NCI-H82 treated with DMSO at 0.1 percent for 48 hours (cell line): ENCODE measurements around the gene CASP8AP2.
"Not testable (repeated sequence)": the region's sequence is repeated elsewhere in the genome, so short reads cannot be mapped to it uniquely, and the experiment has no call there.

Experiments used
- DNase-seq: peaks from one replicate; lab custom pipeline; 2025; ENCODE audit not compliant: unreplicated experiment; lab: John Stamatoyannopoulos, UW

The CASP8AP2 gene

DNA sequence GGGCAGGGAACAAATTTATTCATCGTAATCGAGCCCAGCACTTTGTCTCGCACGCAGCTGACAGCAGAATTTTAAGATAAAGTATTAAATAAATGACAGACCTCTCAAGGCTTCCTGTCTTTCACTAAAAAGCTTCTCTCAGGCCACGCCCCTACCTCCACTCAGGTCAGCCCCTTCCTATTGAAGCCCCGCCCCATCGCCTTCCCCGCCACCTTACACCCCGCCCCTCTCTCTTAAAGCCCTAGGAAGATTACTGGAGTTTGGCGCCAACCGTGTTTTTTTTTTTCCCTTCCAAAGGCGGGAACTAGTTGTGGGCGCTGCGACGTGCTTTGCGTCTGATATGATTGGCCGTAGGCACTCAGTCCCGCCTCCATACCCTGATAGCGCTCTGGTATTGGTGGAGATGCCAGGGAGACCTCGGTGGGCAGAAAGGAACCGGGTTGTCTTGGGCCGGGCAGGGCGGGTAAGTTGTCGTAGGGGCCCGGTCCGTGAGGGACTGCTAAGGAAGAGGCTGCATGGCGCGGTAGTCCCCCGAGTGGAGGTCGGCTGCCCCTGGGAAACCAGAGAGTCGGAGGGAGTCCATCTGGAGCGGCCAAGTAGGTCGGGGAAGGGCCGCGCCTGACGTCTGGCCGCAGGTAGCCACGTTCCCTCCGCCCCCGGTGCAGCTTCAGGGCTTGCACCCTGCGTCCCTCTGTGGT lies at the start of gene CASP8AP2:
CASP8AP2 (plus strand) TSS at position 409 of the 698 bp plus-strand sequence.
- peak; percentile 99 for DNase-seq

DNA sequence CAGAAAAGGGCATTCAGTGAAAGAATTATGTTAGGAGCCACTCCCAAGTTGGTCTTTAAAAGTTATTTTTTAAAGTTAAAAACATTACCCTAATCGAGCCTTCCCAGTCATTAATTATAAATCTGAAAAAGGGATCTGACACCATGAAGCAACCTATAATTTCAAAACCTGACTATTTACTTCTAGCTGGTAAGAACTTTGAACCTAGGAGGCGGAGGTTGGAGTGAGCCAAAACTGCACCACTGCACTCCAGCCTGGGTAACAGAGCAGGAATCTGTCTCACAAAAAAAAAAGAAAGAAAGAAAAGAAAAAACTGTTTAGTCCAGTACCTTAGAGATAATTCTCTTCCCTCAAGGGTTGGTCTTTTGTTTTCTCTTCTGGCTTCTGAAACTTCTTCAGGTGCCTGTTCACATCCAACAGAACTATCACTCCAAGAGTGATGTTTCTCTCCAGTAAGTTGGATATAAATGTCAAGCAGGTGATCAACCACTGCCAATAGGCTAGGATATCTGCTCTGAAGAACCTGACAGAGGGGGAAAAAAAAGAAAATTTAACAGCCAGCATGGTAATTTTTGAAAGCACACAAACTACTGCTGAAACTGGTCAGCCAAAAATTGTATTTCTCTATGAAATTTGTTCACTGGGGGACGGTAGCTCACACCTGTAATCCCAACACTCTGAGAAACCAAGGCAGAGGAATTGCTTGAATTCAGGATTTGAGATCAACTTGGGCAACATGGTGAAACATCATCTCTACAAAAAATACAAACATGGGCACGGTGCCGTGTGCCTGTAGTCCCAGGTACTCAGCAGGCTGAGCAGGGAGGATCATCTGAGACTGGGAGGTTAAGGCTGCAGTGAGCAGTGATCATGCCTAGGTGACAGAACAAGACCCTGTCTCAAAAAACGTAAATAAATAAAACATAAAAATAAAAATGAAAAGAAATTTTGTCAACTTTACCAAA lies 48.3 kb upstream of the CASP8AP2 start:
- no peak for DNase-seq

DNA sequence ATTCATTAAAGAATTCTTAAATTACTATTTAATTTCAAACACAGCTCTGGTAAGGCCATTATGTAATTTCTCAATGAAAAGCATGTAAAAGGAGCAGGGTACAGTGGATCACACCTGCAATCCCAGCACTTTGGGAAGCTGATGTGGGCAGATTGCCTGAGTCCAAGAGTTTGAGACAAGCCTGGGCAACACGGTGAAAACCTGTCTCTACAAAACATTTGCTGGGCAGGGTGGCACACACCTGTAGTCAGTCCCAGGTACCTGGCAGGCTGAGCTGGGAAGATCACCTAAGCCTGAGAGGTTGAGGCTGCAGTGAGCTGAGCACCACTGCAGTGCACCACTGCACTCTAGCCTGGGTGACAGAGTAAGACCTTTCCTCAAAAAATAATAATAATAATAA lies 47.5 kb upstream of the CASP8AP2 start:
- DNase-seq: no peak

DNA sequence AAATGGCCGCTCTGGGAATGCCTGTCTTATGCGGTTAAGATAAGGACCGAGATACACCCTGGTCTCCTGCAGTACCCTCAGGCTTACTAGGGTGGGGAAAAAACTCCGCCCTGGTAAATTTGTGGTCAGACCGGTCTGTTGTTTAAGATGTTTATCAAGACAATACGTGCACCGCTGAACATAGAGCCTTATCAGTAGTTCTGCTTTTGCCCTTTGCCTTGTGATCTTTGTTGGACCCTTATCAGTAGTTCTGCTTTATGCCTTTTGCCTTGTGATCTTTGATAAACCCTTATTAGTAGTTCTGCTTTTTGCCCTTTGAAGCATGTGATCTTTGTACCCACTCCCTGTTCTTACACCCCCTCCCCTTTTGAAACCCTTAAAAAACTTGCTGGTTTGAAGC lies 46.4 kb upstream of the CASP8AP2 start:
- not testable (repeated sequence) for DNase-seq

DNA sequence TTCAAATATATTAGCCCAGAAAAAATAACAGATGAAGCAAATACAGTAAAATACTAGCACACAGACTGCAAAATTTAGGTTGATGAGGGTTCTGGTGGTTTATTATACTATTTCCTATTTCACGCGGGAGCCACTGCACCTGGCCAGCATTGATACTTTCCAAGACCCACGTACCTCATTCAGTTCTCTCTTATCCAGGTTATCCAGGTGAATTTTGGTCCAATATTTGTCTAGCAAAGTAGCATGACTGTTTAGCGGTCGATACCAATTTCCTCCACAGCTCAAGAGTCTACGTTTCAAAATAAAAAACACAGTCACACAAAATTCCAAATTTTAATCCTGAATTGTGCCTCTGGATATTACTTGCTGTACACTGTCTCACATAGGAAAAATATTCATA lies 44.8 kb upstream of the CASP8AP2 start:
- DNase-seq: no peak

DNA sequence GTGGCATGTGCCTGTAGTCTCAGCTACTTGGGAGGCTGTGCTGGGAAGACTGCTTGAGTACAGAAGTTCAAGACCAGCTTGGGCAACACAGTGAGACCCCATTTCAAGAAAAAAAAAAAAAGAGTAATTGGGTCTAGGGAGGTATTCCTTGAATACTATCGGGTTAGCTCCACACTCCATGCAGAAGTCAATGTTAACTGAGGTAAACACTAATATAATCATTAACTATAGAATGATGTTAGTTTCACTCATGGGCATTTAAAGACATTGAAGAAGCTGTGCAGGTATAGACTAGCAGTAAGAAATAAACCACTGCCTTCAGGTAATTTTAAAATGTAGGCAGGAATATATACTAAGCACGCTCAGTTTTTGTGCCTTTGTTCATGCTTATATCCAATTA lies 42.7 kb upstream of the CASP8AP2 start:
- no peak for DNase-seq

DNA sequence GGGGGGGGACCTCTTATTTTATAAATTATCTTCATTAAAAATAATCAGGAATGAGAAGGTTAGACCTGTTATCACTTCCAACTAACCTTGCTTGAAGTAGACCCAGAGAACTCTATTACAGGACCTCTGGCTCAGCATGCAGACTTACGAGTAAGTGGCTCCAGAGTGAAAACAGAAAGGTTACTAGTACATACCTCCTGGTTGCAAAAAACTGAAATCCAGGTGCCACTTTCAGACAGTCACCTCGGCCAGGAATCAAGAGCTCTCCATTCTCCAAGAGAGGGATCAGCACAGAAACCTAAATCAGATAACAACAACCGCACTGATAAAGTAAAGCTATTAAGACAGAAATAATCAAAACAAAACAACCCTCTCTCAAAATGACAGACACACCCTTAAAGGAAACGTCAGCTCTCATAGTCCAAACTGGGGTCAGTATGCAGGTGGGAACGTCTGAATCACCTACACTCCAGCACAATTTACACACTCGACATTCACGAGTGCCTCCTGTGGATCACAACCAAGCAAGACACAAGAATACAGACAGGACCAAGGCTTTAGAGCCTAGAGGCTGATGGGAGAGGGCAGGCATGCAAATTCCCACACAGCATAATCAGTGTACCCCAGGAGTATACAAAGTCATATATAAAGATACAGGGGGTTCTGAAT lies 41.9 kb upstream of the CASP8AP2 start:
- no peak for DNase-seq

DNA sequence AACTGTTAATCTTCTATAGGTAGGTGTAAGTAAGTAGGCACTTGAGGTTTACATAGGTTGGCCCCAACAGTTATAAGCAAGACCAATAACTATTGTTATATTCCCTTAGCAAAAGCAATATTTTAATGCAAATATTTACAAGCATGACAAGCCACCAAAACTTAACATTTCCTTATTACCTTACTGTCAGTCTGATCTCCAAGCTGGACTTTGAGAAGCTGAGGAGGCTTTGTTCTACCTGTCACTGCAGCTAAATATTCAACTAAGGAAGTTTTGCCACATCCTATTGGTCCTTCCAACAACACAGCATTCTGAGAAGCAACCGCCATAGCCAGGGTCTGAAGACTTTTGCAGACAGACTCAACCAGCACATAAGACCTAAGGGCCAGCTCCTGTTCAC lies 39.7 kb upstream of the CASP8AP2 start:
- DNase-seq: no peak

DNA sequence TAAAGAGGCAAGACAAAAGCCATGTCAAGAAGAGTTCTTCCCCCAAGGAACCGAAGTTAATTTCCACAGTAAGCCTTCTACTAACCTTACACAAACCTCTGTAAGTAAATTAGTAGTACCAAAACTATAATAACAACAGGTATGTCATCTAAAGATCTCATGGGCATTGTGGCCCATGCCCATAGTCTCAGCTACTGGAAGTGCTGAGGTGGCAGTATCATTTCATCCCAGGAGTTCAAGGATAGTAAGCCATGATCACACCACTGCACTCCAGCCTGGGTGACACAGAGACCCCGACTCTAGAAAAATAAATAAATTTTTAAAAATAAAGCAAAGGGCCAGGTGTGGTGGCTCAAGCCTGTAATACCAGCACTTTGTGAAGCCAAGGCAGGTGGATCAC lies 39.3 kb upstream of the CASP8AP2 start:
- DNase-seq: no peak

DNA sequence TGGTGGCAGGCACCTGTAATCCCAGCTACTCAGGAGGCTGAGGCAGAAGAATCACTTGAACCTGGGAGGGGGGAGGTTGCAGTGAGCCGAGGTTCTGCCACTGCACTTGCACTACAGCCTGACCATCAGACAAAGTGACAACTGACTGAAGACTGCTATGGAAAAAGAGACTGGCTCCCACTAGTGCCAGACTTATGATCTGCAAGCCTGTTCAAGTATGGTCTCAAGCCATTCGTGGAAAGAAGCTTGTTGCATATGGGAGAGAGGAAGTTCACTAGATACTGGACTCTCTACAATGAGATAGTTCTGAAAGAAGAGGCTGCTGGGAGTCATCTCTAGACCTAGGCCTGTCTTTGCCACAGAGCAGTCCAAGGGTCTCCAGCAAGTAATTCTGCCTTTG lies 36.8 kb upstream of the CASP8AP2 start:
- DNase-seq: peak; percentile 0

DNA sequence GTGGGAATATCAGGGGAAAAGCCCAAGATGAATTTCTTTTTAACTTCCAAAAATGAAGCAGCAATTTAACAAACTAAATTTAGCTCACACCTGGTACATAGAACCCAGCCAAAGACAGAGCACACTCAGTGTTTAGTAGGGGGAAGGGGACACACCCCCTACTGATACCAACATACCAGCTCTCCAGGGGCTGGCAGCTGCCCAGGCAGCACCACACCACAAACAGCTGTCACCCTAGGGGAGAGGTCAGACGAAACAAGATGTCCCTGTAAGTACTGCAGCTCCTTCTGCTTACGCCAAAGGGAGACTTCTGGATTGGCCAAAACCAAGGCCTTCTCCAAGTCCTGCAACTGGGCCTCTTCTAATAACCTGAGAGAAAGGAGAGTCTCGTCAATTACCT lies 36.1 kb upstream of the CASP8AP2 start:
- DNase-seq: no peak

DNA sequence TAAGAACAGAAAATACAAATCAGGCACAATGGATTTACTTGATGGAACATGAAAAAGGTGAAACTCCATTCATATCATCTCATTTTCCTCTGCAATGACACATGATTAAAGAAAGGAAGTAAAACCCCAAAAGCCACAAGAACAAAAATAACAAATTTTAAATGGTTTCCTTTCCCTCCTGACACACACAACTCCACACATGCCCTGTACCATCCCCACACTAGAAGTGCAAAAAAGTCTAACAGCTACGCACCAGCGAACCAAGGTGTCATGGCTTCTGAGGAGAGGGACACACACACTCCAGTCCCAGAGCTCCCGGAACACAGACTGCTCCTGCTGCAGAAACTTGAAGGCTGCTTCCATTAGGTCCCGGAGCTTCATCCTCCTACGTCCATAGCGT lies 35.4 kb upstream of the CASP8AP2 start:
- DNase-seq: no peak

DNA sequence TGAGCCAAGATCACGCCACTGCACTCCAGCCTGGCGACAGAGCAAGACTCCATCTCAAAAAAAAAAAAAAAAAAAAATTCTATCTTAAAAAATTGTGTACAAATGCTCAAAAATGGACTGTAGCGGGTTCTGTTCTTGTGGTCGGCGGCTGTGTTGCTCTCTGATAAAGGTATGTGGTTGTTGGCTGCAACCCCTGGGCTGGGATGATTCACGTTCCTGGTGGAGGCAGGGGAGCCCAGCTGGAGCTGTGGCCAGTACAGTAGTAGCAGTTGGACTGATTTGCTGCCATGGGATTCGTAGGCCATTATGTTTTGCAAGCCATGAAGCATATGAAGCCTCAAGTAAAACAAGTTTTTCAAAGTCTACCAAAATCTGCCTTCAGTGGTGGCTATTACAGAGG lies 32.4 kb upstream of the CASP8AP2 start:
- DNase-seq: no peak

DNA sequence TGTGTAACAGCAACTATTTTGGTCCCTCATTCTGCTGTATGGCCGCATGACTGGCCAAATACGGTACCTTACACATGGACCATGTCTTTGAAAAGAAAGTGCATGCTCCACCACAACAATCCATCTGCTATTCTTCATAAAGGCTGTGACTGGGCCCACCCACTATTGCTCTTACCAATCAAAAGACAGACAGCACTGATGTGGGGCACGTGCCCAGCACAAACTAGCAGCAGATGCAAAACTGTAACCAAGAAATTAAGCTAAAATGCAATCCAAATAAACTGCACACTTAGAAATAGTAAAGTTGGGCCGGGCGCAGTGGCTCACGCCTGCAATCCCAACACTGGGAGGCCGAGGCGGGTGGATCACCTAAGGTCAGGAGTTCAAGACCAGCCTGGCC lies 30.6 kb upstream of the CASP8AP2 start:
- no peak for DNase-seq

DNA sequence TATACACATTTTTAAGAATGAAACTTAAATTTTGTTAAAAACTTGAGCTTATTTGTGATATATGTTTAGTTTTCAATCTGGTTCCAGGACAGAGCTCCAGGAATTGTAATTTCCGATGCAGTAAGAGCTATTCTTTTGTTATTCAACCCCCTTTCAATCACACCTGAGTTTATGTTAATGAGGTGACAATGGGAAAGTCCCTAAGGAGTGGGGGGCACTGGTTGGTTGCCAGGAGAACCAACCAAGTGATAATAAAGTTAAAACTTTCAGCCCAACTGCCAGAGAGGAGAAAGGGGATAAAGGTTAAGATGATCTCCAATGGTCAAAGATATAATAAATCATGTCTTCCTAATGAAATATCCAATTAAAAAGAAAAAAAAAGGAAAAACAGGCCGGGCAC lies 29.9 kb upstream of the CASP8AP2 start:
- no peak for DNase-seq

DNA sequence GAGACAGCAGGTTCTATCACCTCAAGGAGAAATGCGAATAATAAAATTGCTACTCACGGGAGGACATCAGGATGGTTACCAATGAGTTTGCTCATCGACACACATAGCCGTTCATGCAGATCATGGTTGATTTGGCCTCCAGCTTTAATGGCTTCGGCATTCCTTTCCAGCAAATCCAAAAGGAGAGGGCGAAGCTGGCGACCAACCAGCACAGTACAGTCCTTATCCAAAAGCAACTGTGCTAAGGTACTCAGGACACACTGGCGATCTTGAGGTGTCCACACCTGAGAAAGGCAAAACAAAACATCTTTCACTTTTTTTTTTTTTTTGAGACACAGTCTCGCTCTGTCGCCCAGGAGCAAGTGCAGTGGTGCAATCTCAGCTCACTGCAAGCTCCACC lies 26.4 kb upstream of the CASP8AP2 start:
- DNase-seq: no peak

DNA sequence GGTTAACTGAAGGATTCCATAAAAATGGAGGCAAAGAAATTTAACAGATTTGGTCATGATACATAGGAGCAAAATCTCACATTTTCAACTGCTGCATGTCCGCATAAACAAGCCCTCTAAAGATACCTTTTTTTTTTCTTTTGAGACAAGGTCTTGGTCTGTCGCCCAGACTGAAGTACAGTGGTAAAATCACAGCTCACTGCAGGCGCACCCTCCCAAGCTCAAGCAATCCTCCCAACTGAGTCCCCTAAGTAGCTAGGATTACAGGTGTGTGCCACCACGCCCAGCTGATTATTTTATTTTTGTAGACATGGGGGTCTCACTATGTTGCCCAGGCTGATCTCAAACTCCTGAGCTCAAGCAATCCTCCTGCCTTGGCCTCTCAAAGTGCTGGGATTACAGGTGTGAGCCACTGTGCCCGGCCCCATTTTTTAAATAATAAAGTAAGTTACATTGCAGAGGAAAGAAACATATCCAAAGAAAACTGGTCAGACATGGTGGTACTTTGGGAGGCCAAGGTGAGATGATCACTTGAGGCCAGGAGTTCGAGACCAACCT lies 23.8 kb upstream of the CASP8AP2 start:
- DNase-seq: no peak

DNA sequence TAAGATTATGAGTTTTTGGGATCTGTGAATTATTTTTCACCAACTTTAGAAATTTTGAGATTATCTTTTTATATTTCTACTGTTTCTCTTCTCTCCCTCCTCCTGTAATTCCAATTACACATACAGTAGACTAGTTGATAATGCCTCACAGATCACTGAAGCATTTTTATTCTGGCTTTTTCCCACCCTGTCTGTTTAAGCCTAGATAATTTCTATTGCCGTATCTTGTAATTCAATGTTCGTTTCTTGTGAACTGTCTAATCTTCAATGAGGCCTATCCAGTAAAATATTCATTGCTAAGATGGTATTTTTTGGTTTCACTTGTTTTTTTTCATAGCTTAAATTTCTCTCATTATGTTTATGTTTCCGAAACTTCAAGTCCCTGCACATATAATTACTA lies 22.1 kb upstream of the CASP8AP2 start:
- DNase-seq: no peak

DNA sequence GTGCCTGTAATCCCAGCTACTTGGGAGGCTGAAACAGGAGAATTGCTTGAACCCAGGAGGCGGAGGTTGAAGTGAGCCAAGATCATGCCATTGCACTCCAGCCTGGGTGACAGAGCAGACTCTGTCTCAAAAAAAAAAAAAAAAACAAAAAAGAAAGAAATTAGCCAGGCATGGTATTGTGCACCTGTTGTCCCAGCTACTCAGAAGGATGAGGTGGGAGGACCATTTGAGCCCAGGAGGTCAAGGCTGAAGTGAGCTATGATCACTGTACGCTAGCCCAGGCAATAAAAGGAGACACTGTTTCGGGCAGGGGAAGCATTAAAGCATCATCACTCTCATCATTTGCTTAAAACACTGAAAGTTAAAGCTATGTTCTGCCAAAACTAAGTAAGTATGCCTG lies 16.3 kb upstream of the CASP8AP2 start:
- not testable (repeated sequence) for DNase-seq

DNA sequence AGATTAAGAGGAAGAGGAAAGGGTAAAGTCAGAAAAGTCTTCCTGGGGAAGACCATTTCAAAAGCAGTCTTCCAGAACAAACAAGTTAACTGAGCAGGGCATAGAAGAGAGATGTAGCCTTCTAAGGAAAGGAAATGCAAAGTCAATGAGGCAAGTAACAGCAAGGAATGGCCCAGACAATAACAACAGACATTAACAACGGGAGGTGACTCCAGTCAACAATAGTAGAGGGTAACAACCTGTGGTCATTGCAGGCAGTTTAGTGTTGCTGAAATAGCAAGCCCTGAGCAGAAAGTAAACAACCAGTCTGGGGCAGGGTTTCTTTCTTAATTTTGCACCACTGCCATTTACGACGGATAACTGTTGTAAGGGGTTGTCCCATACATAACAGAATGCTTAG lies 12.2 kb upstream of the CASP8AP2 start:
- no peak for DNase-seq

DNA sequence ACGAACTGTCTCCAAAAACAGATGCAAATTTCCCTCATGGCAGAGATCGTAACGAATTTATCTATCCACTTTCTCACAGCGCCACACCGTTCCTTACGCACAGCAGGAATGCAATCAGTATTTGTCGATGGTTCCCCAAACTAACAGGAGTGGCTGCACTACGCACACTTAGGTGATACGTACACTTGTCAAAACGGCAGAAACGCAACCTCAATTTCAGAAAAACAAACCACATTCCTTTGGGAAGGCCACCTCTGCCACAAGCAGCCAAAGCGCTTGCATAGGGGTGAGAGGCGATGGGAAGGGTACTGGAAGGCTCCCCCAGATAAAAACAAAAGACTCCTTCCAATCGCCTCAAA lies 10.7 kb upstream of the CASP8AP2 start:
- DNase-seq: no peak
